ENCODE results near the gene OR5L2. TPM values are rescaled to one million over a fixed set of nuclear protein-coding genes. Genes with fewer than 3 reads are reported as not detected.
A peak's percentile ranks its signal among the peaks of the same experiment; 100 is the strongest.
"Not testable (repeated sequence)": the region's sequence is repeated elsewhere in the genome, so short reads cannot be mapped to it uniquely, and the experiment has no call there.

Gene OR5L2
- not detected for total RNA-seq

GRCh38 chr11:55826919-55827318 is at the start of gene OR5L2:
OR5L2 (plus strand) TSS chr11:55827219; CDS start chr11:55827219, 0 bp downstream.
- no peak for DNase-seq (ENCODE audit: low spot score)

GRCh38 chr11:55791606-55792005 is 35.4 kb upstream of the OR5L2 start:
- no peak for DNase-seq (ENCODE audit: low spot score)

GRCh38 chr11:55793321-55793720 is 33.7 kb upstream of the OR5L2 start:
- DNase-seq (ENCODE audit: low spot score): no peak

GRCh38 chr11:55795256-55795655 is 31.8 kb upstream of the OR5L2 start, which contains the start of gene OR5D14:
OR5D14 (plus strand) TSS chr11:55795556; CDS start chr11:55795556, 0 bp downstream.
- DNase-seq (ENCODE audit: low spot score): no peak

- DNase-seq (ENCODE audit: low spot score): no peak
Observed at GRCh38 chr11:55806248-55806647, 20.8 kb upstream of the OR5L2 start.

DNA sequence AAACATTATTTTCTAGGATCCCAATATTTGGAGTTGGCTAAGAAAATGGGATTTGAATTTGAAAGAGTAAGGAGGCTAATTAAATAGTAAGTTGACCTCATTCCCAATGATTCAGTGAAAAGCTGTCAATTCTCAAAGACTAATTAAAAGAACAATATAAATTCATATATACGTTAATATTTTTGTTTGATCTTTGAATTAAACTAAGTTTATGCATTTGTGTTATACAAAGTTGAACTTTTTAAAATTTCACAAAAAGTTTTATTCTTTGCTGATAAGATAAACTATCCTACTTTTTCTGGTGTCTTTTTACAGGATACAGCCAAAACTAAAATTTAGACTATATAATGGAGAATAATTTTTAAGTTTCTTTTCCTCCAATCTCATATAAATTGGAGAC is 16.0 kb upstream of the OR5L2 start, which contains the start of gene OR5L1:
Gene OR5L1, plus strand, starts transcription at position 301 of the 400 bp plus-strand sequence. CDS start 100 bp downstream, outside the sequence.
- DNase-seq (ENCODE audit: low spot score): no peak

DNA sequence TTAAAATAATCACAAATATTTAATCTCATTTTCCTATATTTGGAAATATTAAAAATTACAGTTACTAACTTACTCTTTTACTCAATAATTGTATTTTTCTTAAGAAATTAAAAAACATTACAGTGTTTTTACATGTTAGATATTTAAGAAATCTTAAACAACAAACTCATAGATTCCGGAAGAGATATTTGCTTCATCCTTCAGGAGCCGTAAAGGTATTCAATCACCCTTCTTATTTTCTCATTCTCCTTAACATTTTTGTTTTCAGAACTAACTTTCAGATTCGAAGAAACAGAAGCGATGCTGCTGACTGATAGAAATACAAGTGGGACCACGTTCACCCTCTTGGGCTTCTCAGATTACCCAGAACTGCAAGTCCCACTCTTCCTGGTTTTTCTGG is 7.7 kb upstream of the OR5L2 start, which contains the start of gene OR5D18:
Gene OR5D18, plus strand, starts transcription at position 301 of the 400 bp plus-strand sequence. Its CDS starts 0 bp downstream, at position 301.
- DNase-seq (ENCODE audit: low spot score): no peak

GRCh38 chr11:55838452-55838851 is 11.4 kb downstream of the OR5L2 start, which contains the start of gene OR5D16:
OR5D16 (plus strand) TSS chr11:55838752; CDS start chr11:55838752, 0 bp downstream.
- no peak for DNase-seq (ENCODE audit: low spot score)

GRCh38 chr11:55847453-55847852 is 20.4 kb downstream of the OR5L2 start:
- no peak for DNase-seq (ENCODE audit: low spot score)

DNA sequence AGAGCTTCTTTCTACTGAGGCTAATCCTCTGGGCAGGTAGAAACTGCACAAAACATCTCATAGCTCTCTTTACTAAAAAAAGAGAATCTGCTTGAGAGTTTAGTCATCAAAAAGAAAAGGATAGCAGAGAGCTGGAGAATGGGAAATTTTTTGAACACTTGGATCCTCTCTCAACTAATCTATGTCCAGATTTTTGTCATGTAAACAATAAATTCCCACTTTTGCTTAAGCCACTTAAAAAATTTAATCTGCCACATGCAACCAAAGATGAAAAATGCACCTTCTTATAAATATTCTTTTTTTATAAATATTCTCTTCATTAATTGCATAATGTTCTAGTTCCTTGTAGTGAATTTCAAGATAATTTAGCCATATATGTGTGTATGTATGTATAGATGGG is 22.0 kb downstream of the OR5L2 start:
- no peak for DNase-seq (ENCODE audit: low spot score)

DNA sequence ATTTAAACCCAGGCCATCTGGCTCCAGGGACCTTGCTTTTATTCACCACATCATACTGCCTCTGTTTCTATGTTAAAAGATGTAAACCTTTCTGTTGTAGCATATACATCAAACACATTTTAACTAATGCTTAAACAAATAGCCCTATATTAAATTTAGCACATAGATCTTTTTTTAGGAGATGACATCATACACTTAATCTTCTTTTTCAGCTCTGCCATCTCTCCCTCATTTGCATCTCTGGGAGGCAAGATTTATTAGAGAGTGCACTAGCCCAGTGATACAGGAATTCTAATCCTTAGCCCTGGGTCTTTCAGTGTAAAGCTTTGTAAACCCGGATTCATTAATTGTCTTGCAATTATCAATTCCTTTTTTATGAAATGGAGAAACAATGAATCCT is 25.1 kb downstream of the OR5L2 start:
- DNase-seq (ENCODE audit: low spot score): no peak

GRCh38 chr11:55854704-55855103 is 27.7 kb downstream of the OR5L2 start:
- no peak for DNase-seq (ENCODE audit: low spot score)

DNA sequence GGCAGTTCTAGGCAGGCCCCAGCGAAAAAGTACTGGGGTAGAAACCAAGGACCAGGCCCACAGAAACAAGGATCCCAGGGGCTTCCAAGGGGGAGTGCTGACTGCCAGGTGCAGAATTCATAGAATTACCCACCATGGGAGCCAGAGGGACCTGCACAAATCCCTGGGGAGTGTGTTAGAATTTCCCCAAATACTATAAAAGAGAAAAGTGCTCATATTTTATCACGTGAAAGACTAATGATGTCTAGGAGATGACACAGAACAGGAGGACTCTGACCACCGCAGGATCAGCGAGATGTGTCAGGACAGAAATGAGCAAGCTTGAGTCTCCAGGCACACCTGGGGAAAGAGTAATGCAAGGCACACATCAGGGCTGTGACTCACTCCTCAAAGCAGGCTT is 40.3 kb downstream of the OR5L2 start:
- DNase-seq (ENCODE audit: low spot score): not testable (repeated sequence)

DNA sequence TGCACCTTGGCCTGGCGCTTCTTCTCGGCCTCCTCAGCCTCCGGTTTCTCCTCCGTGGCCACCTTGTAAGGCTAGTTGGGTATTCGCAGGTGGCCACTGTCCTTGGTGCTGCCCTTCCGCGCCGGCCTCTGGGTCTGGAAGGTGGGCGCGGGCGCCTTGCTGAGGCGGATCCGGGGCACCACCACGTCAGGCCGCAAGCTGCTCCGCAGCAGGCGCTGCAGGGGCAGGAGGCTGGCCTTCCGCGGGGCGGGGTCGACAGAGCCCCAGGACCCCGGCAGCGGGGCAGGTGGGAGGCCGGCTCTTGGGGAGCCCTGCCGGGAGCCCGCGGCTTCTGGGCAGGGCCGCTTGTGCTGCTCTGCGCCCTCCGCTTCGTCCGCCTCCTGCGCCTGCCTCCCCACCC is 45.7 kb downstream of the OR5L2 start:
- DNase-seq (ENCODE audit: low spot score): not testable (repeated sequence)

GRCh38 chr11:55873146-55873545 is 46.1 kb downstream of the OR5L2 start:
- peak; percentile 24 for DNase-seq (ENCODE audit: low spot score)

Other genes with a start within 250 kb of the OR5L2 start
- gene OR4C11, start 219.6 kb upstream of the OR5L2 start, total RNA-seq: not detected
- gene OR4P4, start 192.1 kb upstream of the OR5L2 start, total RNA-seq: not detected
- gene OR4S2, start 178.9 kb upstream of the OR5L2 start, total RNA-seq: not detected
- gene OR4C6, start 165.0 kb upstream of the OR5L2 start, total RNA-seq: not detected
- not detected for gene OR5D13, start 53.8 kb upstream of the OR5L2 start, total RNA-seq
- not detected for gene OR5D14, start 31.7 kb upstream of the OR5L2 start, total RNA-seq
- gene OR5L1, start 15.9 kb upstream of the OR5L2 start, total RNA-seq: not detected
- not detected for gene OR5D18, start 7.6 kb upstream of the OR5L2 start, total RNA-seq
- not detected for gene OR5D16, start 11.5 kb downstream of the OR5L2 start, total RNA-seq
- gene TRIM51, start 56.1 kb downstream of the OR5L2 start, total RNA-seq: not detected
- gene OR5W2, start 87.4 kb downstream of the OR5L2 start, total RNA-seq: not detected
- gene OR5I1, start 109.2 kb downstream of the OR5L2 start, total RNA-seq: not detected
- gene OR10AG1, start 142.7 kb downstream of the OR5L2 start, total RNA-seq: not detected
- not detected for gene OR5F1, start 167.4 kb downstream of the OR5L2 start, total RNA-seq
- gene OR5AS1, start 200.4 kb downstream of the OR5L2 start, total RNA-seq: not detected

All from mucosa of gallbladder (tissue), 1 donor.